ENCODE results near the gene PLCH1. TPM values are rescaled to one million over a fixed set of nuclear protein-coding genes. Genes with fewer than 3 reads are reported as not detected.

The PLCH1 gene
- total RNA-seq, 1 donor from 2014 or later = 1.3 TPM

DNA sequence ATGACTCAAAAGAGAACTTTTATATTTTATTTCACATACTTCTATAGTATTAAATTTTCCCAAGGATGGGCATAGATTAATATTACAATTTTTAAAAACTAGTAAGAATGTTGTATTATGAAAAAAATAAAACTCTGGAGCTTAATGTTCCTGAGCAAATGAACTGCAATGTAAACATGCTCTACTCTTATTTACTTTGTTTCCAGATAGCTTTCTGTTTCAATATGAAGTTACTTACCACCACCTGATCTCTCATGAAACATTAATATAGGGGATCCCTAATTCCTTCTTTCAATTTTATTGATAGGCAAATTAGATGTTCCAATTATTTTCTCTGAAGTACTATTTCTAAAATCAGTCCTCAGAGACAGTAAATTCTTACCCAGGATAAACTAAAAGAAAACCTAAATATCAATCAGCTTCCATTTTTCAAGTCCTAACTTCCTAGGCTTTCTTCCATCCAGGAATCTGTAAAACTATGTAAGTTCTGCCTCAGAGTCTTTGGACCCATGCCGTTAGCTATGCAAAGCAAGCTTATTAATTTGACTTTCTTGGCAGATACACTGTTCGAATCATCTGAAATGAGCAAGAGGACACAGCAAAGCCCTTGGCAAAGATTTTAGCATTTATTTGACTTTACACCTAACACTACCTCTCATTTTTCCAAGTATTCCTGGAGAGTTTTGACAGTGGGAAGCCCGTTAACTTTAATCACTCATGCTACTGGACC, 93.2 kb downstream of the PLCH1 start:
- no peak overlapping the region for H3K27ac Mint-ChIP-seq
- H3K4me1 Mint-ChIP-seq = no peaks in the 10 kb centered on the region
- DNase-seq (ENCODE audit: low spot score in 2 of 2, unreplicated experiment in 2 of 2) = no peak
- H3K9me3 Mint-ChIP-seq = no peaks in the 10 kb centered on the region
- H3K4me3 Mint-ChIP-seq = no peak overlapping the region
- H3K27me3 Mint-ChIP-seq (ENCODE audit: low read depth) = no peaks in the 10 kb centered on the region
- TF ChIP-seq, protein P1, sequence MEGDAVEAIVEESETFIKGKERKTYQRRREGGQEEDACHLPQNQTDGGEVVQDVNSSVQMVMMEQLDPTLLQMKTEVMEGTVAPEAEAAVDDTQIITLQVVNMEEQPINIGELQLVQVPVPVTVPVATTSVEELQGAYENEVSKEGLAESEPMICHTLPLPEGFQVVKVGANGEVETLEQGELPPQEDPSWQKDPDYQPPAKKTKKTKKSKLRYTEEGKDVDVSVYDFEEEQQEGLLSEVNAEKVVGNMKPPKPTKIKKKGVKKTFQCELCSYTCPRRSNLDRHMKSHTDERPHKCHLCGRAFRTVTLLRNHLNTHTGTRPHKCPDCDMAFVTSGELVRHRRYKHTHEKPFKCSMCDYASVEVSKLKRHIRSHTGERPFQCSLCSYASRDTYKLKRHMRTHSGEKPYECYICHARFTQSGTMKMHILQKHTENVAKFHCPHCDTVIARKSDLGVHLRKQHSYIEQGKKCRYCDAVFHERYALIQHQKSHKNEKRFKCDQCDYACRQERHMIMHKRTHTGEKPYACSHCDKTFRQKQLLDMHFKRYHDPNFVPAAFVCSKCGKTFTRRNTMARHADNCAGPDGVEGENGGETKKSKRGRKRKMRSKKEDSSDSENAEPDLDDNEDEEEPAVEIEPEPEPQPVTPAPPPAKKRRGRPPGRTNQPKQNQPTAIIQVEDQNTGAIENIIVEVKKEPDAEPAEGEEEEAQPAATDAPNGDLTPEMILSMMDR (IDR thresholded peaks at IDR 0.05; ENCODE audit: unreplicated experiment) = no peak
- H3K36me3 Mint-ChIP-seq = no peaks in the 10 kb centered on the region

DNA sequence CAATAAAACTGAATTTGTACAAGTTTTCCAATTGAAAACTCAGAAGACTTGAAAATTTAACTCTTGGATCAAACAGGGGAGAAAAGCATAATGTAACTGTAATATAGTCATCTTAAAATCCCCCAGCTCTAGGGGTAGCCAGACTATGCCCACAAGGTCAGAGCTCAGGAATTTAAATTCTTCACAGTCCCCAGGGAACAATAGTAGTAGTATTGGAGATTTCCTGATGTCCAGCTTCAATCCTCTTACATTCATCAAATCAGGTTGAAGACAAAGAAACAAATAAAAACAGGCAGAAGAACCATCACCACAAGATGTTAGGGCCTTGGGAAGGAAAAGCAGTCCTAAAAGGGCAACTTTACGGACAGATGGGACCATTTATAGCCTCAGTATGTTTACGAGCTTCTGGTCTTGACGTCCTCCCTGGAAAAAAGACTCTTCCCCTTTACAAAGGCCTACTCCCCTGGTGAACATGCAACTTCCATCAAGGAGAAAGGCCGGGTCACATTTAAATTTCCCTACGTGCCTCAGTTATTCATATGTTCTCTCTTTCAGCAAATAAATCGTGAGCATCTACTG, 96.8 kb downstream of the PLCH1 start:
- H3K36me3 Mint-ChIP-seq = no peaks in the 10 kb centered on the region
- no peak for DNase-seq (ENCODE audit: low spot score in 2 of 2, unreplicated experiment in 2 of 2)
- no peak overlapping the region for H3K4me3 Mint-ChIP-seq
- no peaks in the 10 kb centered on the region for H3K27me3 Mint-ChIP-seq (ENCODE audit: low read depth)
- H3K27ac Mint-ChIP-seq = no peak overlapping the region
- TF ChIP-seq, protein P1 (IDR thresholded peaks at IDR 0.05; ENCODE audit: unreplicated experiment) = no peak
- no peaks in the 10 kb centered on the region for H3K4me1 Mint-ChIP-seq
- no peaks in the 10 kb centered on the region for H3K9me3 Mint-ChIP-seq

DNA sequence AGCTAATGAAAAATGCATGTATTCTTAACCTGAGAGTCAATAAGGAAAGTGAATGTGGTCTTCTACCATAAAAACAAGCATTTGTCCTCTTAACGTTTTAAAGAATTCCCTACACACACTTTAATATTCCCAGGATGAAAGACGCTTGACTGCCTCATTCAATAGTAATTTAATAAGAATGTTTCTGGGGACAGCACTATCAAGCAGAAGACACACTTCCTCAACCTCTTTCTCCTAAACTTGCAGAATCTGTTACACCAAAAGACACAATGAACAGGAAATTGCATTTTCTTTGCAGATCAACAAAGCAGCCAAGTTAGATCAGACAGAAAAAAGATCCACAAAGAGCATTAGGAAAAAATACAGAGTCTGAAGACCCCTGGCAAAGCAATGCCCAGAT, 97.7 kb downstream of the PLCH1 start:
- Mint-ChIP-seq H3K27ac (no peak overlapping the region), H3K27me3 (ENCODE audit: low read depth) (no peaks in the 10 kb centered on the region), H3K4me1 (no peaks in the 10 kb centered on the region), H3K9me3 (no peaks in the 10 kb centered on the region), H3K4me3 (no peak overlapping the region), H3K36me3 (no peaks in the 10 kb centered on the region)
- no peak for DNase-seq (ENCODE audit: low spot score in 2 of 2, unreplicated experiment in 2 of 2)
- TF ChIP-seq, protein P1 (IDR thresholded peaks at IDR 0.05; ENCODE audit: unreplicated experiment) = no peak

DNA sequence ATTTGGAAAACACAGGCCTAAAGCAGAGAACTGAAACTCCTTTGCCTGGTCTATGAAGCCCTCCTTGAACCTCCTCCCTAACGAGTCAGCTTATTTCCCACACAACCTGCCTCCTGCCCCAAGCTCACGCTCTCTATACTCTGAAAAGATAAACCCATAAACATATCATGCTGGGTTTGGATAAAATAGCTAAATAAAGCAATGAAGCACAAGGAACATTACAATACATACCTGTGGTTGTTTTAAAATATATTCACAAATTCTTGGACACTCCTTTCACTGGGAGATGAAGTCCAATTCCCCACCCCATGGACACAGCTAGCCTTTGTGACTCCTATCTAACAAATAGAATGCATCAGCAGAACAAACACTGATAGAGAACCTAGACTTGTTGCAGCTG, 98.2 kb downstream of the PLCH1 start:
- Mint-ChIP-seq H3K4me3 (no peak overlapping the region), H3K27me3 (ENCODE audit: low read depth) (no peaks in the 10 kb centered on the region), H3K9me3 (no peaks in the 10 kb centered on the region), H3K4me1 (no peaks in the 10 kb centered on the region), H3K36me3 (no peaks in the 10 kb centered on the region), H3K27ac (no peak overlapping the region)
- TF ChIP-seq, protein P1 (IDR thresholded peaks at IDR 0.05; ENCODE audit: unreplicated experiment) = no peak
- no peak for DNase-seq (ENCODE audit: low spot score in 2 of 2, unreplicated experiment in 2 of 2)

DNA sequence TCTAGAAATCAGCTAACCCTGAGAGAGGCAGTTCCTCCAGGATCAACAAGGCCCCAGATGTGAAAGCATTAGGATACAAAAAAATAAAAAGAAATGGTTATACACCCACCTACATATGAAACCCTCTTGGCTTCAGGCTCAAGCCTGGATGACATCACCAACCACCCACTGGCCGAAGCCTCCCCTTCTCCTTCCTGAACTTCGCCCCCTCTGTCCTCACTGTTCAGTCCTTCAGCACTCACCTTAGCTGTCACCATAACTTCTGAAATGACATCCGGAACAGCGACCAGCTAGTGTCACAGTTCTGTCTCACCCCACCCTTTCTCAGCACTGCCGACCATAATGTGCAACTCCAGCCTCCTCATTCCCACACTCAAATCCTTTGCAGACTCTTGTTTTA, 98.7 kb downstream of the PLCH1 start:
- TF ChIP-seq, protein P1 (IDR thresholded peaks at IDR 0.05; ENCODE audit: unreplicated experiment) = no peak
- Mint-ChIP-seq H3K36me3 (no peaks in the 10 kb centered on the region), H3K4me1 (no peaks in the 10 kb centered on the region), H3K27me3 (ENCODE audit: low read depth) (no peaks in the 10 kb centered on the region), H3K4me3 (no peak overlapping the region), H3K9me3 (no peaks in the 10 kb centered on the region), H3K27ac (no peak overlapping the region)
- no peak for DNase-seq (ENCODE audit: low spot score in 2 of 2, unreplicated experiment in 2 of 2)

All from mesothelial cell of epicardium (in vitro differentiated cells).